ENCODE results near the gene IL1A. TPM values are rescaled to one million over a fixed set of nuclear protein-coding genes. Genes with fewer than 3 reads are reported as not detected.

The IL1A gene
- total RNA-seq, 1 experiment from 2014 or later, result 0.10 TPM

GRCh38 chr2:112764071-112765044 lies 19.9 kb downstream of the IL1A start, which contains the start of gene CKAP2L:
CKAP2L (minus strand) TSS chr2:112764609; CDS start chr2:112764598, 11 bp downstream.
- Histone ChIP-seq H3K9ac (ENCODE audit: low read length) (peak within 1 kb of the TSS; percentile 84), H3K9me3 (ENCODE audit: control insufficient read depth in 1 of 2, insufficient read depth in 1 of 2, low read depth in 1 of 2, low read length in 2 of 2) (no peaks in the 10 kb centered on the region), H3K4me3 (replicated peaks in 1 of 2; ENCODE audit: low read depth in 1 of 2, low read length in 2 of 2) (peak within 1 kb of the TSS; percentile 86 to 87), H3K27ac (ENCODE audit: low read depth, low read length) (peak within 1 kb of the TSS; percentile 66), H3K4me1 (ENCODE audit: control insufficient read depth in 1 of 2, insufficient read depth in 2 of 2, low read length in 2 of 2) (peaks cover 2 to 22% of the 10 kb centered on the region in 2 experiments; a peak in 2 of 4 replicates), H3K79me2 (ENCODE audit: insufficient read depth, low read length) (peaks cover 29% of the 10 kb centered on the region), H3K36me3 (ENCODE audit: control insufficient read depth in 1 of 2, insufficient read depth in 2 of 2, low read length in 2 of 2) (peaks cover 11% of the 10 kb centered on the region in 2 experiments; a peak in 3 of 4 replicates), H3K4me2 (ENCODE audit: low read length) (peak within 1 kb of the TSS; percentile 66), H2AFZ (ENCODE audit: low read depth, low read length, poor library complexity, severe bottlenecking) (peak within 1 kb of the TSS; percentile 3), H4K20me1 (ENCODE audit: insufficient read depth) (no peaks in the 10 kb centered on the region; the same call in 1 of the 2 replicates), H3K27me3 (ENCODE audit: insufficient read depth, low read length) (no peaks in the 10 kb centered on the region), H3K9me2 (ENCODE audit: insufficient read depth) (no peaks in the 10 kb centered on the region)
- DNase-seq (ENCODE audit: low read depth, low spot score) (peak; percentile 96), ATAC-seq (peak; percentile 95)
- ChIA-PET CTCF (interaction anchor here (1.0 to 2.0 kb wide), 4 partner anchors 12 to 195 kb away, joined by 3 to 5 read pairs (median 3); no protein-coding TSS in a partner anchor), RAD21 (ENCODE audit: low non-redundant PET in 1 of 2, low total read pairs in 2 of 2, uncharacterized antibody in 2 of 2, unreplicated experiment in 2 of 2) (no interaction called here), POLR2A (no interaction called here)
- intact Hi-C loops (cut with micrococcal nuclease), result no loop called here
- BruUV-seq (replicated peaks), result TSS peak; percentile 57
- peak; percentile 73 for TF ChIP-seq EGR1 (IDR thresholded peaks at IDR 0.05; ENCODE audit: low read depth)
- no peak for TF ChIP-seq ELF1 (IDR thresholded peaks at IDR 0.05; ENCODE audit: borderline replicate concordance, low read depth)
- TF ChIP-seq YY1 (IDR thresholded peaks at IDR 0.05; ENCODE audit: extremely low read depth, insufficient replicate concordance, low read depth, low read length), result peak; percentile 25
- TF ChIP-seq EZH2 (IDR thresholded peaks at IDR 0.05), result no peak
- no peak for TF ChIP-seq FOSL1 (IDR thresholded peaks at IDR 0.05; ENCODE audit: low read depth)
- peak; percentile 83 for TF ChIP-seq ZFX (IDR thresholded peaks at IDR 0.05)
- TF ChIP-seq SRF (IDR thresholded peaks at IDR 0.05; ENCODE audit: low read depth), result no peak
- TF ChIP-seq TCF7L2 (IDR thresholded peaks at IDR 0.05; ENCODE audit: borderline replicate concordance, extremely low read depth, insufficient read depth, insufficient read length), result peak; percentile 82
- peak; percentile 89 for TF ChIP-seq MAX (IDR thresholded peaks at IDR 0.05)
- TF ChIP-seq SP1 (IDR thresholded peaks at IDR 0.05; ENCODE audit: low read depth), result peak; percentile 97
- TF ChIP-seq CBX3 (IDR thresholded peaks at IDR 0.05; ENCODE audit: low read depth), result no peak
- TF ChIP-seq POLR2AphosphoS5 (IDR thresholded peaks at IDR 0.05; ENCODE audit: low read depth, low read length), result peak; percentile 67
- peak; percentile 99 for TF ChIP-seq SIN3A (IDR thresholded peaks at IDR 0.05; ENCODE audit: low read depth)
- TF ChIP-seq ATF3 (IDR thresholded peaks at IDR 0.05), result no peak
- peak; percentile 26 for TF ChIP-seq POLR2A (IDR thresholded peaks at IDR 0.05; ENCODE audit: borderline replicate concordance, extremely low read depth, insufficient read depth, insufficient read length)

Measured in HCT116 (cell line).